NCI-H128 (cell line): ENCODE results near the gene LITAFD.

Source experiments
- DNase-seq: peaks from one replicate; lab custom pipeline; 2025; ENCODE audit not compliant: unreplicated experiment; lab: John Stamatoyannopoulos, UW

LITAFD gene

DNA sequence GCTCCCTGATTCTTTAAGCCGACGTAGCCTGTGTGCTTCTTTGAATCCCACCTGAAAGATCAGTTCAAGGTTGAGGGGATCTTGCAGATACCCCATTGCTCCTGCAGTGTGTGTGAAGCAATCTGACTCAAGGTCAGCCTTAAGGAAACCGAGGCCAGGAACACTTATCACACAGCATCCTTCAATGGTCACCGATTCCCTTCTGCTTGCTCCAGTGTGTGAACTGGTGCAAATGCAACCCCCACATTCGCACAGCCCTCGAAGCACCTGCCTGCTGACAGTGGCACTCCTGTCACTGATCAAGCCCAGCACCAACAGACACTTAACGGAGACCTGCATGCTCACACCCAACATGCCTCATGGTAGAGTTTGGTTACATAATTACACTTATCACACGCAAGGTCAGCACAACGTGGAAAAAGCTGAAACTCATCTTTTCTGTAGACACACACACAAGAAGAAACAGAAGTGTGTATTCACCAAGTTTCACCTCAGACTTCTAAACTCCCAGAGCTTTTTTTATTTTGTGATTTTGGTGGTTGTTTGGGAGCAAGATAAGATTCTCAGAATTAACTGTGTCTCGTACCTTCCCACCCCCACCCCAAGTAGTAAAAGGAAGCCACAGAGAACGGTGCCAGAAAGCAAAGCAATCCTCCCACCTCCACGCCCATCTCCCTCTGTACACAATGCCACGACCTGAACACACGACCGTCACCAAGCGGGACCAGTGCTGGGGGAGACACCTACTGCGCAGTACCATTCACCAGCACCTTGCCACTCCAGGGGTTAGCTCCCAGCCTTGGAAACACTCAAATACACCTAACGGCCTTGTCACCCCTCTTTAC, 37.2 kb downstream of the LITAFD start:
- no peak for DNase-seq

DNA sequence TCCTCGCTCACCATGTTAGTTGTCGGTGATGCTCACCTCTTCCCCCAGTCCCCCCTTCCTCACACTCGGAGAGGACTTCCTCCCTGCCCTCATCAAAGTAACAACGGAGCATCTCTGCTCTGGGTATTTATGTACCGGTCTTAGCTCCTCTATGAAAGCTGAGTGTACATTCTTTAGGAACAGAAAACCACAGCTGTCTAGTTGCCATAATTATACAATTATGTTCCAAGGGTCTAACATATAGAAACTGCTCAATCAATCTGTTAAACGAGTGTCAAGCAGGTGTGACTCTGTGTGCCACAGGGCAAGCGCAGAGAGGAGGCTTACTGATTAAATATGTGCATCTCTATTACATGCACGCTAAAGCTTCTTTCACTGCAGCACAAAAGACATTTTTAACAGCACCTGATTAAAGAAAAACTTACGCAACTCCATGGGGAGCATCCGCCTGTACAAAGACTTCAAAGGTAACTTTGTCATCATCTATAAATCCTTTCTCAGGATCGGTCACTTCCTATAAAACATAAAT, 37.8 kb downstream of the LITAFD start:
- no peak for DNase-seq

DNA sequence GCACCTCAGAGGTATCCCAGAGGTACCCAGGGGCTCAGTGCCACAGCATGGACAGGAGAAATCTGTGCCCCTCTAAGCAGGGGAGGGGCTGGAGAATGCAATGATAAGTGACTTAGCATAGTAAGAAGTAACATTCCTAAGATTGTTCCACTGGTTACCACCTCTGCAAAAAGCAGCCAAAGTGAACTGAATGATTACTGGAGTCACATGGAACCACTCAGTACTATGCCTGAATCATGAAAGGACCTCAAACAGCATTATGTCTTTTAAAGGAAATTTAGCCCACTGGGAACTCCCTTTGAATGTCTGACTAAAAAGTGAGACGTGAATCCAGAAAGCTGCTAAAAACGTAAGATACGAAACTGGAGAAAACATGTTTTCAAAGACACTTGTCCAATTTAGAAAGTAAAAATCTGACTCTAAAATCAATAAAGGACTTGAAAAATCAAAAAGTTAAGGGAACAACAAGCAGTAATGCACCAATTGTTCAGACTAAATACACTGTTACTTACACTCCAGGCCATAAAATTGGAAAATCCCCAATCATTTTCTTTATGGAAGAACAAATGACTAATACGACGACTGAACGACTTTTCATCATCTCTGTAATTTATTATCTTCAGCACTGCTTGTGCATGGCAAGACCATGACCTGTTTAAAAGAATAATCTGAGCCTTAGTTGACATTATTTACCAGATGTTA, 38.6 kb downstream of the LITAFD start:
- DNase-seq, result no peak

GRCh38 chr16:8921347-8921984, 39.3 kb downstream of the LITAFD start:
- DNase-seq, result no peak

GRCh38 chr16:8923199-8923598, 41.0 kb downstream of the LITAFD start:
- no peak for DNase-seq

DNA sequence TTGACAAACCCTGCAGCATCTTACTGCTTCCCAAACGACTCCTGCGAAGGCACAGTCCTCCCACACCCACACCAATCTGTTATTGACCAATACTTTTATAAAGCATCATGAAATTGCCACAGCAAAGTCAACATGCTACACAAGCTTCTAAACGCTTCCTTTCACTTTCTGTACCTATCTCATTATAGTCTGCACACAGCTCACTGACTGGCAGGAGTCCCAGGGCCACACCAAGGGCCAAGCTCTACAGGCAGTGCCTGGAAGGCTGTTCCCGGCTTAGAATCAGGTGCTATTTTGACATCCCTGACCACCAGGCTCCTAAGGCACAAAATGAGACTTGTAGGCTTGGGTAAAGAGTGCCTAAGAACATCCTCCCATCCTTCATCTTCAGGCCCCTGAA, 42.1 kb downstream of the LITAFD start:
- no peak for DNase-seq

- no peak for DNase-seq
These were observed 43.3 kb downstream of the LITAFD start for GRCh38 chr16:8925455-8925854.

- DNase-seq, result no peak
These were observed 44.7 kb downstream of the LITAFD start for GRCh38 chr16:8926827-8927226.

DNA sequence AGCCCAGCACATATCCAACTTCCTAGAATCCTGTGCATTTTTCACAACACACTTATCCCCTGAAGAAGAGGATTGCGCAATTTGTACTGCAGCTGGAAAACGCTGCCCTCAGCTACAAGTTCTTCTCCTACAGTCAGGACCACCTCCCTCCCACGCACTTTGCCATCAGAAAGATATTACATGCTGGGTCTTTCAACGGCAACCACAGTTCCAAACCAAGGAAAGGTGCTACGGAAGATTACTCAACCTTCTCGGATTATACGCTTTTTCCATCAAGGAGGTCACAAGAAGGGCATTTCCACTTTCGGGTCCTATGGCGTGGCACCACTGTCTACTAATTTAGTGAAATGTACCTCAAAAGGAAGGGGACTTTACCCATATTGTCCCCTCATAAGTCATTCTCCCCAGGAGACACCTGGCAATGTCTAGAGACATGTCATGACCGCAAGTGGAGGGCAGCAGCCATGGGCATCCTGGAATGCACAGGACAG, 46.4 kb downstream of the LITAFD start:
- no peak for DNase-seq

DNA sequence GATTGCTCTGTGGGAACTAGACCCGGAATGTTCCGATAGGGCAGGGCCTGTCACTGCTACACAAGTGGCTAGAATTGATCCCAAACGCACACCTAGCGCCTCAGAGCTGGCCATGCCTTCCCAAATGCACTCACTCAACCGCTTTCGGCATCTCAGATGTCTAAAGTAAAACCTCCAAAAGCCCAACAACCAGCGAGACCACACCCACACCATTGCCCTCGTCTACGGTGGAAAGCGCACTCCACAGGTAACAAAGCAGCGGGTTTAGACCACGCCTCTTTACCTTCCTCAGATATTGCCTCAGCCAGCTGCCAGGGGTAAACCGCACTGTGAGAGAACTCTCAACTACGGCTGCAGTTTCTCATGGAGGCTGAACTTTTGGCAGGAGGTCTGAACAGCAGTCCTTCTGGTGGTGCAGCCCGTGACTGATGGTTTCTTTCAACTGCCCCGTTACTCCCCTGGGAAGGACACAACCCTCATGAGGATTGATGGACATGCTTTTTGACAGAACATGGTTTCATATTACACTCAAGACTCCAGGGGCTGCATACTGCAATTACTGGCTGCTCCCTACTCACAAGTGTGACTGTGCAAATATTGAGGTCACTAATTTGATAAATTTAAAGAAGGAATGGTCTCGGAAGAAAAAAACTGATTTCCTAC, 47.1 kb downstream of the LITAFD start:
- peak; percentile 50 for DNase-seq

DNA sequence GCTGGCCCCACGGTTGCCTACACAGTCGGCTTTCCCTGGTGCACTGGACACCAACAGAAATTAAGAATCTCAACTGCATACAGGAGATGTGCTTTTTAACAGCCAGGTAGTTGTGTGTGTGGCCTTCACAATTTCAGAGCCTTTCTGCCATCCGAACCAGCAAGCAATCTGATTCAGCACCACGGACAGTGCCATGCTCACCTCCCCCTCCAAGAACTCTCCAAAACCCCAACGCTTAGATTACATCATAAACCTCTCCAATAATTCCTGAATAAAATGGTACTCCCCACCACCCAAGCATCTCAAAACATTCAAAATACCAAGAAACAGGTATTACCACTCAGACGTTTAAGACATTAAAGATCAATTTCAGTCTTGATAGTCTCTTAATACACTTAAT, 49.7 kb downstream of the LITAFD start:
- DNase-seq, result no peak

DNA sequence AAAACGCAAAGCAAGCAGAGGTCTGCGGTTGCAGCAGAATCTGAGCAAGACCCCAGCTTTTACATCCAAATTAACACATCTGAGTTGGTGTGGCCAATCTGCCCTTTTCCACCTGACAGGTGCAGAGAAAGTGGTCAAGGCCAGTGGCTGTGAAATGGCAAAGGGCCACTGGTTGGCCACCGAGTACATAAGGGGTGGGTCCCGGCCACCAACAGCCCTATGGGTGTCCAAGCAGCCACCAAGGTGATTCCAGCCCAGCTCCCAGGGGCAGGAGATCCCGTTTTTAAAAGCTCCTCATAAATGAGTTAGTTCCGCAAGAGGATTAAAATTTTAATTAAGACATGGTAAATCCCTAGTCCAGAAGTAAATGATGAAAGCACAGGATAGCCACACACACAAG, 52.5 kb downstream of the LITAFD start:
- no peak for DNase-seq
